HL-60 (cell line): ENCODE data around the gene TENM4.

Source experiments
- CTCF ChIP-seq: IDR thresholded peaks from one replicate; pipeline ENCODE4 v1.5.1; 2011; ENCODE audit warnings: low read length, control low read depth, inconsistent platforms; ENCODE audit not compliant: insufficient read depth
- GABPA ChIP-seq: IDR thresholded peaks from 2 replicates; pipeline ENCODE4 v1.6.1; 2012; ENCODE audit warnings: low read depth
- POLR2AphosphoS5 ChIP-seq: IDR thresholded peaks from 2 replicates; pipeline ENCODE4 v1.6.1; 2012; ENCODE audit warnings: low read depth
- REST ChIP-seq: IDR thresholded peaks from 2 replicates; pipeline ENCODE4 v1.6.1; 2012; ENCODE audit warnings: low read depth; ENCODE audit not compliant: insufficient replicate concordance
- SPI1 ChIP-seq: IDR thresholded peaks from 2 replicates; pipeline ENCODE4 v1.6.1; 2012; ENCODE audit warnings: low read depth, mild to moderate bottlenecking, borderline replicate concordance

- TF ChIP-seq CTCF (no peak), POLR2AphosphoS5 (no peak), REST (no peak), GABPA (no peak), SPI1 (no peak)
These were observed 571.5 kb downstream of the TENM4 start for GRCh38 chr11:78869293-78869692.
